HG03457 (cell line): ENCODE results near the gene GLB1L.

Experiments used
- ATAC-seq: cut with Tn5 transposase; IDR thresholded peaks from one replicate; pipeline ENCODE4 v1.9.1; 2021; ENCODE audit warnings: moderate number of reproducible peaks; ENCODE audit not compliant: unreplicated experiment

The GLB1L gene

DNA sequence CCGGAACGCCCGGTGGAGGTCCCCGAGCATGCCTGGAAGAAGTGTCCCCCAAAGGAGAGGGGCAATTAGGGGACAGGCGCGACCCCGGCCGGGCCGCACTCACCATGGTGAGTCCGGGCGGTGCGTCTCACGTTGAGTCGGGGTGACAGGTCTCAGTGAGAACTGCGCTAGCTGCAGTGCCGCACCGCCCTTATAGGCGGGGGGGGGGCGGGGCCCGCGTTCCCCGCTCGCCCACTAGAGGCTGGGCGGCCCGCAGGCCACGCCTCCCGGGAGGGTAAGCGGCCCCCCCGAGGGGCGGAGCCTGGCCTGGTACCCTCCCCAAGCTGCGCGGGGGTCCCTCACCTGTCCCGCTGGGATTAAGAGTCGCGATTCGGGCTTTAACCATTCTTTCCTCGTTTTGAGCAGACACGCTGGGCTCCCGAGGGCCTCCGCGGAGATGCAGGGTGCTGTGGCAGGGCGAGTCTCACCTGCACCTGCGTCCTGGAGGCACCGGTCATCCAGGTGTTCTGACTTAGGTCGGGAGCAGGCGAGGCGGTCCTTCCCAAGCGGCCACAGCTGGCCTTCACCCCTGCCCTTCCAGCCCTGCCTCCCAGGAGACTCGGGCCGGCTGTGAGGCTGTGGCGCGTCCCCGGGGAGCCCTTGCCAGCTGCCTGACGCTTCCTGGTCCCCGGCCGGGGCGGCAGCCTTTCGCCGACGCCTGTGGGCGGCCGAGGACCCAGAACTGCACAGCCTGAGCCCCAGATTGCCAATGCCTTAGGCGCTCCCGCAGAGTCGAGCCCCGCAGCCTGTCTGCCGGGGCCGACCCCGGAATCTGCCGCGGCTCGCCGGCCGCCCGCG, 8.7 kb upstream of the GLB1L start, which contains the start of gene TUBA4A:
Gene TUBA4A, minus strand, starts transcription at position 166 of the 837 bp plus-strand sequence. Its CDS starts 60 bp downstream, at position 106.
- ATAC-seq, result no peak

DNA sequence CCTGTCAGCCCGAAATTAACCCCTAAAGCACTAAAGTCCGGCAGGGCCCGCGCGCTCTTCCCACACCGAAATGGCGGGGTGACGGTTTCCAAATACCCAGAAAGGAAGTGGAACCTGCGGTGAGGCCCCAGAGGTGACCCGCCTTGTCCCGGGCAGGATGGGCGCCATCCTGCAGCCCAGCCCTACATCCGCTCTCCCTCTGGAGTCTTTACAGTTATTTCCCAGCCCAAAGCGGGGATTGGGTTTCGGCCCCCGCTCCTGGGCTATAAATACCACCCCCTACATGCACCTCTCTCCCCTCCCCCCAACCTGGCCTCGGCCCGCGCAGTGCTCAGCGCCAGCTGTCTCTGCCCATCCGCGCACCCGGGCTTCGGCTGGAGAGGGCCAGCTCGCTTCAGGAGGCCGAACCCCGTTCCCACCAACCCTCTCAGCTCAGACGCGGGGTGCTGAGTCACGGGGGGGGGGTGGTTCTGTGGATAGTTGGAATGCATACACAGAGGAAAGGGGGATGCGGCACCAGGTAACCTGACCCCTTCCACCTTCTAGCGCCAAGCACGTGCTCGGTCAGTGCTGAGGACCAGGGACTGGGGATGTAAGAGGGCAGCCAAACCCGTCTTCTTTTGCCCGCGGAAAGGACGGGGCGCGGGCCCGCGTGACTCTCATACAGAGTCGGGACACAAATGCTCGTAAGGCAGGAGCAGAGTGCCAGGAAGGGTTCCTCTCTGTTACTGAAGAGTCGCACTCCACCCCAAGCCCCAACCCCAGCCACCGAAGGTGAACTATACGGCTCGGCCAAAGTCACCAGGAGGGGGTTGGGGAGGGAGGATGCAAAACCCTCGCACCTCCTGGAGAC, 7.9 kb upstream of the GLB1L start, which contains the start of gene TUBA4B:
Gene TUBA4B, plus strand, starts transcription at position 344 of the 853 bp plus-strand sequence. Its CDS starts 165 bp downstream, at position 509.
- no peak for ATAC-seq

DNA sequence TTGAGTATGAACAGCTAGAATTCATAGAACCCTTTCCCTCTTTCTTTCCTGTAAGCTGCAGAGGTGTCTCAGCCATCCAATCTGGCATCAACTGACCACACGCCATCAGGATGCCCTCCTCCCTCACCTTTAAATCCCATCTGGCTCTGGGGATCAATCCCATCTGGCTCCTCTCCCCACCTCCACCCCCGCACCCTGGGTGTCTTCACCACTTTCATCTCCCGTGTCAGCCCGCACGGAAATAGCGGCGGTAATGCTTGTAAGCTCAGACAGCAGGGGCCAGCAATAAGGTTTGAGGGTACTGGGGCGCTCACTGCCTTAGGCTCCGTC, 7.3 kb upstream of the GLB1L start:
- ATAC-seq, result no peak

DNA sequence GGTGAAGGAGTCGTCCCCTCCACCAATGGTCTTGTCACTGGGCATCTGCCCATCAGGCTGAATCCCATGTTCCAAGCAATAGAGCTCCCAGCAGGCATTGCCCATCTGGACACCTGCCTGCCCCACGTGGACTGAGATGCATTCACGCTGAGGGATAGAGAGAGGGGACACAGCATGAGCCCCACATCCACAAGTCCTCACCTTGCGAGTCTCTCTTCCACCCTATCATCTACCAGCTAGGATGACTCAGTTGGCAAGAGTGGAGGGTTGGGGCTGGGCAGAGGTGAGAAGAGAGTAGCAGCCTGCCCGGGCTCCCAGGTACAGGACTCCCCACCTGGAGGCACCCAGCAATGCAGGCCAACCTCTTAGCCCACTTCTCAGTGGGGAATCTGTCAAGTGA, 6.8 kb upstream of the GLB1L start:
- no peak for ATAC-seq

DNA sequence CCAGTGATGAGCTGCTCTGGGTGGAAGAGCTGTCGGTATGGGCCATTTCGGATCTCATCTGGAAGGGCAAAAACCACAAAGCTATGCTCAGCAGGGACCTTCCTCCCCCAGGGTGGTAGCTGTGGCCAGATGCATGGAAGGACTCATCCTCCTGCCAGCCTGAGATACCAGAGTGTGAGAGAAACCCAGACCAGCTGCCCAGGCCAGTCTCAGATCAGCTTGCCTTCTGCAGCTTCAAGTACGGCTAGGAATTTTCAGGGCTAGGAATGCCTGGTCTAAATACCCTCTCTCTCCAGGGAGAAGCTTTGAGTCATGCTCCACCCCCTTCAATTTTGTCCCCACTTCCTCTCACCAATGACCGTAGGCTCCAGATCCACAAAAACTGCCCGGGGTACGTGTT, 6.4 kb upstream of the GLB1L start:
- no peak for ATAC-seq

DNA sequence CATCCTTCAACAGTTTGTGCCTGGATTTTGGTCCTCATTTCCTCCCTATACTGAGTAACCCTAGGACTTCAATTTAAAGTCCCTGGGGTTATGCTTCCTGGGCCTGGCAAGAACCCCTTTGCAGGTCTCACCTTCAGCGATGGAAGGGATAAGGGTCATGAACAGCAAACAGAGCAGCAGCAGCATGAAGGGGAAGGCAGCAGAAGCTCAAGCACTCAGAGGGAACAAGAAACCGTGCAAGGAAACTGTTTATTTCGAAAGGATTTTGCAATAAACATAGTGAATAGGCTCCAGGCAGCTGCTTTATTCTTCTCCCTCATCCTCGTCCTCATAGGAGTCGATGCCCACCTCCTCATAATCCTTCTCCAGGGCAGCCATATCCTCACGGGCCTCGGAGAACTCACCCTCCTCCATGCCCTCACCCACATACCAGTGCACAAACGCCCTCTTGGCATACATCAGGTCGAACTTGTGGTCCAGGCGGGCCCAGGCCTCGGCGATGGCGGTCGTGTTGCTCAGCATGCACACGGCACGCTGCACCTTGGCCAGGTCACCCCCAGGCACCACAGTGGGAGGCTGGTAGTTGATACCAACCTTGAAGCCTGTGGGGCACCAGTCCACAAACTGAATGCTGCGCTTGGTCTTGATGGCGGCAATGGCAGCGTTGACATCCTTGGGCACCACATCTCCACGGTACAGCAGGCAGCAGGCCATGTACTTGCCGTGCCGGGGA, 5.0 kb upstream of the GLB1L start:
- ATAC-seq, result no peak

DNA sequence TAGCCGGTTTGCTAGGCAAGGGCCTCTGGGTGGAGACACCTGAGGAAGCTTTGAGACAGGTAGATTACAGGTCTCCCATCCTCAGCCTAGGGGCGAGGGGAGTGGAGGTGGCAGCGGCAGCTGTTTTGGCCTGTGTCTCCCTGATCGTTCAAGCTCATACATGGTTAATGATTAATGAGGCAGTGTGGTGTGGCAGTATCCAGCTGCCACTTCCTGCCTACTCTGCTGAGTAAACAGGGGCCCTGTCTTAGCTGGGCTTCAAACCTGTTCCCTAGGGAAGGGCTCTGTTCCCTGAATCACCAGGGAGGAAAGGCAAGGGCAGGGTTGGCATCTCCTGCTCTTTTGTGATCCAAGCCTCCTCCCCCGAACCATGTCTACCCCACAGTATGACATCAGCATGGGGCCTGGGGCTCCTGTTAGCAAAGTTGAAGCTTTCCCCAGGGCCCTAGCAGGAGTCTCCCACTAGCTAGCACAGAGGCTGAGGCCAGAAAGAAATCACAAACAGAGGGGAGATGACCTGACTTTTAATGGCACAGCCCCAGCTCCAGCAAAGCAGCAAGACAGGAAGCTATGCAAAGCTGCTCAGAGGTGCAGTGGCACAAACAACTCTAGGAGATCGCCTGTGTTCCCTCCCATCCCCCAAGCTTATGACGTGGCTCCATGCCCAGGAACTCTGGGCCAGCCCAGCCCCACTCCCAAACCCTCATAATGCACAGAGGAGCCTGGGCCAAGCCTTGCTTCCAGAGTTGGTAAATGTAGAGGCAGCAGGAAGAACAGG, 4.1 kb upstream of the GLB1L start:
- ATAC-seq, result peak; percentile 33

DNA sequence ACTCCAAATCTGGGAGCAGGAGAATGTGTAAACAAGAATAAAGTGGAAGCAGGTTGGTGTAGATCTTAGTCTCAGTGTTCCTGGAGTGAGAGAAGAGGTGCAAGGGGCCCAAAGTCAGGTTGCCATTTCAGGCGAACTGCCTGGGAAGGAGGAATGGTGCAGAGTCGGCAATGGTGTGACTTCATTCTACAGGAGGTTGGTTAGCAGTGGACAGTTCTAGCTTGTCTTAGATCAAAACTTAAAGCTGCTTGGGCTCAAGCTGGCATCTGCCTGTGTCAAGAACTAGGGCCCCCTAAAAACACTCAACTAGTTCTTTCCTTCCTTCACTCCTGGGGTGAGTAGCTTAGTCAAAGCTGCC, 3.6 kb upstream of the GLB1L start:
- no peak for ATAC-seq

DNA sequence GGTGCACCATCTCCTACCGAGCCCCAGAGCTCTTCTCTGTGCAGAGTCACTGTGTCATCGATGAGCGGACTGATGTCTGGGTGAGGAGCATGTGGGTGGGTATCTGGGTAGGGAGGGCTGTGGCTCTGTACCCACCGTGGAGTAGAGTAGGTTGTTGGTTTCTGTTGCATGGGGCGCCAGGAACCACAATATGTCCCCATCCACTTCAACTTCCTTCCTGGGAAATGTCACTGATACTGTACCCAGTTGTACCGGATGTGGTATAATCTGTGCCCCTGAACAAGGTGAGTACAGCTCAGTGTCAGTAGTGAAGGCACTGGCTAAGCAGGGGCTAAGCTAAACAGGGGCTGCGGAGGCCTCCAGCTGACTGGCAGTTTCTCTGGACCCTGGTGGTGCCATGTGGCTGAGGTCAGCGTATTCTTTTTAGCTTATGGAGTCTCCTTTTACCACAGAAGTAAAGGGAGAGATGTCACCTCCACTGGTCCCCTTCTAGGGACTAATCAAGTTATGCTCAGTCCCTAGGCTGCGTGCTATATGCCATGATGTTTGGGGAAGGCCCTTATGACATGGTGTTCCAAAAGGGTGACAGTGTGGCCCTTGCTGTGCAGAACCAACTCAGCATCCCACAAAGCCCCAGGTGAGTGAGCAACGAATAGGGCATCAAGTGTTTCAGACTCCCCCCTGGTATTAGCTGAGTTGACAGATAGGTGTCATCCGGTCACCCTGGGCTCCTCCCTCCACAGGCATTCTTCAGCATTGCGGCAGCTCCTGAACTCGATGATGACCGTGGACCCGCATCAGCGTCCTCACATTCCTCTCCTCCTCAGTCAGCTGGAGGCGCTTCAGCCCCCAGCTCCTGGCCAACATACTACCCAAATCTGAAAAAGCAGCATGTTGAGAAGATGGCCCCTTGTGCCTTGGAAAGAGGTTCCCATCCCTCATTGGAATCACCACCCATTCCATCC, 2.7 kb upstream of the GLB1L start:
- ATAC-seq, result no peak

DNA sequence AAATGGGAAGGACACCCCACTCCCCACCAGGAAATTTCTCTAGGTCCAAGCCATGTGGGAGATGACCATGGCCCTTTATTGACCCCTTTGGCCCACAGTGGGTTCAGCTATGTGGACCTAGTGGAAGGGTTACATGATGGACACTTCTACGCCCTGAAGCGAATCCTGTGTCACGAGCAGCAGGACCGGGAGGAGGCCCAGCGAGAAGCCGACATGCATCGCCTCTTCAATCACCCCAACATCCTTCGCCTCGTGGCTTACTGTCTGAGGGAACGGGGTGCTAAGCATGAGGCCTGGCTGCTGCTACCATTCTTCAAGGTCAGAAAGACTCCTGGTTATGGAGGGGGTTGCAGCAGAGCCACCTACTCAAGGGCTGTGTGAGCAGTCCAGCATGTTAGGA, 1.3 kb upstream of the GLB1L start:
- ATAC-seq, result no peak

DNA sequence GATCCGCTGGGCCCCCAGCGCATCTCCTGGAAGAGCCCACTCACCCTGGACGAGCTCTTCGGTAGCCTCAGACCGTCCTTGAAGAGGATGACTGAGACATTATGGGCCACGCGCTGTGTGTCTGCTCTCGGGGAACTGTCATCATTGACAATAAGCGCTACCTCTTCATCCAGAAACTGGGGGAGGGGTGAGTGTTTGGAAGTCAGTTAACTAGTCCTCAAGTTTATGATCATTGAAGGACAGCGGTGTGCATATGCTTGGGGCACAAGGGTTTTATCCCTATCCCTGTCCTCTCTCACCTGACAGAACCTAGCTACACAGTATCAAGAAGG, 621 bp upstream of the GLB1L start:
- no peak for ATAC-seq

DNA sequence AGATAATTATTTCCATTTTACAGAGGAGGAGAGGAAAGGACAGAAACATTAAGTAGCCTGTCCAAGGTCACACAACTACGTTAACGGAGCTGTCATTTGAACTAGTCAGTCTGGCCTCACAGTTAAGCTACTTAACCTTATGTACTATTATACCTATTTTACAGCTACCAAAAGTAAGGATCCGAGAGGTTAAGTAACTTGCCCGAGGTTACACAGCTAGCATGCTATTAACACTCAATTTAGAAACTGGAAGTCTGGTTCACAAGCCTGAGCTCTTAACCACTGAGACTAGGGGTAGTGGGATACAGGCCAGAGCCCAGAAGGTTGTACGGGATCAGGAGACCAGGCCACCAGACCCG, 476 bp downstream of the GLB1L start:
- no peak for ATAC-seq

DNA sequence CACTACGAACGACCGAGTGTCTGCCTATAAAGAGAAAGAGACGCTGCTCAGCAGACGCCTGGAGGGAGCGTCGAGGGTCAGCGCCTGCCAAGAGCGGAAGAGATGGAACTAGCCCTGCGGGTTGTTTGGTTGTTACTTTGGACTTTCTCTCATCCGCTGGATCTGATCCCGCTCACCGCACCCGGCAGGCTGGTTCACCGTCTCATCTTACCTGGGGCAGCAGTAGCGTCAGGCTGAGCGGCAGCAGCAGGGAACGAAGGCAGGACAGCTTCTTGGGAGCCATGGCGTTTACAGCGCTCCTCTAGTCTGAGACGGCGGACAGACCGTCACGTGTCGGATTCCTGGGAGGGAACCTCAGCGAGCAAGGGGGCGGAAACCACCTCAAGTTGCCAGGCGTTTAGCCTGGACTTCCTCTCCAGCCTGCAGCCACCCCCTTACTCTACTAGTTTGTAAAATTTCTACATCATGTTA, 1.9 kb downstream of the GLB1L start:
- ATAC-seq, result no peak

DNA sequence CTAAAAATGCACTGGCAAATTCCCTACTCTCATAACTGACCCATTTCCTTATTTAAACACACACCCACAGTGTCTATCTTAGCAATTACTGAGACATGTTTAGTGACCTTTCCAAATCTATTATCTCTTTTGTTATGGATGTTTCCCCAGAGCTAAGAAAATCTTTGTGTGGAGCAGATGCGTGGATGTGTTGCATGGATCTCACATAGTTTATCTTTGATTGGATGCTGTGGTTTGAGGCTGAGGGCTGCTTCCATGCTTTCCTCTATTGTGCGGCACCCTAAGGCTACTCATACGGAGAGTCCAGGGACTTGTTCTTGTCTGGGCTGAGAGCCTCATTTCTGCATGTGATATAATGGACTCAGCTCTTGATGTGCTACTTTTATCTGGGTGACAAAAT, 10.9 kb downstream of the GLB1L start:
- ATAC-seq, result no peak

DNA sequence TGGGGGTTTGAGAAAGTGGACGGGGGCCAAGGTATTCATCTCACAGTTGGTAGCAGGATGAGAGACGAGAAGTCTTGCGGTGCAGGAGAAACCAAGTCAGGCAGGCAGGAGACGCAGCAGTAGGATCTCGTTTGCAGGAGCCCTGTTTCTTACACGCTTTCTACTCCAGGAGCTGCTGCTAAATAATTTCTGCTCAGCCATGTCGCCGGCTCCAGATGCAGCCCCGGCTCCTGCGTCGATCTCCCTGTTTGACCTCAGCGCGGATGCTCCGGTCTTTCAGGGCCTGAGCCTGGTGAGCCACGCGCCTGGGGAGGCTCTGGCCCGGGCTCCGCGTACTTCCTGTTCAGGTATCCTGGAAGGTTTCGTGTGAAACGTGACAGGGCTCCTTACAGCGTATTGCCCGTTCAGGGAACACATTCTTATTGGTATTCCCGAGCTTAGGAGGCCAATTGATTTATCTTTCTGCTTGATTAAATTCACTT, 15.1 kb downstream of the GLB1L start:
- ATAC-seq, result no peak

DNA sequence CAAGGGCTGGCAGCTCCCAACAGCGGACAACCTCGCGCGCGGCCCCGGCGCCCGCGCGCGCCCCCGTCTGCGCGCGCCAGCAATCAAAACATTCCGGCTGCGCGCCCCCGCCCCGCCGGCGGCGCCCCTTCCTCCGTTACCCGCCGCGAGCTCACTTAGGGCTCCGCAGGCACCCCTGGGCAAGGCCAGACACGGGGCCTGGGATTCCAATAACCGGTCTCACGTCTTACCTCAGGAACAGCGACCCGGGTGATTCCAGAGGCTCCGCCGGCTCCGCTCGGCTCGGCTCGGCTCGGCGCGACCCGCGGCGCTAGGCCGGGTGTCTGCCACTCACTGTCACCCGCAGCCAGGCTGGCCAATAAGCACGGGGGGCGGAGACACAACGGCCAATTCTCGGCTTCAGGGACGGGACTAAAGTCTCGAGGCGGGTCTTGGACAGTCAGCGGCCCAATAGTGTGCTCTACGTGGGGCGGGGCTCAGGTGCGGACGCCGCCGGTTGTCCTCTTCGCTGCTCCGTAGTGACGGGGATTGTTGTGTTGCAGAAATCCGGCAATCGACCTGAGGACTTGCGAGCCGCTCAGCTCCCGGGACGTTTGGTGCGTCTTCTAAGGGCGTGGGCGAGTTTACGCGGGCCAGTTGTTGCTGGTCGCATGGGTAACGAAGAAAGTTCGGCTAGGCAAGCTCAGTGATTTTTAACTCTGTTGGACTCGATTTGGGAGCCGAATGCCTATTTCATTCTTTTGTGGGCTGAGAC, 15.8 kb downstream of the GLB1L start, which contains the start of the genes ANKZF1 and ATG9A:
Gene ANKZF1, plus strand, starts transcription at position 502 of the 754 bp plus-strand sequence. CDS start 452 bp downstream, outside the sequence.
Gene ATG9A, minus strand, starts transcription at position 332 of the 754 bp plus-strand sequence. CDS start 1,612 bp downstream, outside the sequence.
- ATAC-seq, result peak; percentile 94

DNA sequence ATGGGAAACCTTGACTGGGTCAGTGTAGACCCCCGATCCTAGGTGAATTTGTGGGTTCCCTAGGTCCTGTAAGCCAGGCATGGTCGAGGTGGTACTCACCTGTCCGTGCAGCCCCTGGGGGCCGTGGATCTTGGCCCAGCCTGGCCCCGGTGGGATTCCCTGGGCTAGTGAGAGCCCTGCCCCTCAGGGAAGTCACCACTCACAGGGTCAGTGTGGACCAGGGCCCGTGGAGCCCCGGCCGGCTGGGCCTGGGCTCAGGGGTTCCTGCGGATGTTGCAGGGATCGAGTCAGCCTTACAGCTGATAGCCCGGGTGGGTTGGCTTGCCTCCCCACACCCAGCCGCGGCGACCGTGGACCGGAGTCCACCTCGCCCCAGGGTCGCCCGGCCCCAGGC, 16.3 kb downstream of the GLB1L start:
- ATAC-seq, result no peak
